ENCODE results near the gene TTC7B.

DNA sequence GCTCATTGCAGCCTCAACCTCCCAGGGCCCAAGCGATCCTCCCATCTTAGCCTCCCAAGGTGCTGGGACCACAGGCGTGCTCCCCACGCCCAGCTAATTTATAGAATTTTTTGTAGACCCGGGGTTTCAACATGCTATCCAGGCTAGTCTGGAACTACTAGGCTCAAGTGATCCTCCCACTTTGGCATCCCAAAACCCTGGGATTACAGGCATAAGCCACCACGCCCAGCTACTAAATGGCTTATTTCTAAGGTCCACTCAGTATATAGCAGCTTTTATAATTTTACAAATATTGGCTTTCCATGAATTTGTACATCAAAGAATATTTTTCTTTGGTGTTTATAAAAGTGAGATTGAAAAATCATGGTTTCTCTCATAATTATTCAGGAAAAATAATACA, 167.8 kb downstream of the TTC7B start:
- TF ChIP-seq, protein P1, sequence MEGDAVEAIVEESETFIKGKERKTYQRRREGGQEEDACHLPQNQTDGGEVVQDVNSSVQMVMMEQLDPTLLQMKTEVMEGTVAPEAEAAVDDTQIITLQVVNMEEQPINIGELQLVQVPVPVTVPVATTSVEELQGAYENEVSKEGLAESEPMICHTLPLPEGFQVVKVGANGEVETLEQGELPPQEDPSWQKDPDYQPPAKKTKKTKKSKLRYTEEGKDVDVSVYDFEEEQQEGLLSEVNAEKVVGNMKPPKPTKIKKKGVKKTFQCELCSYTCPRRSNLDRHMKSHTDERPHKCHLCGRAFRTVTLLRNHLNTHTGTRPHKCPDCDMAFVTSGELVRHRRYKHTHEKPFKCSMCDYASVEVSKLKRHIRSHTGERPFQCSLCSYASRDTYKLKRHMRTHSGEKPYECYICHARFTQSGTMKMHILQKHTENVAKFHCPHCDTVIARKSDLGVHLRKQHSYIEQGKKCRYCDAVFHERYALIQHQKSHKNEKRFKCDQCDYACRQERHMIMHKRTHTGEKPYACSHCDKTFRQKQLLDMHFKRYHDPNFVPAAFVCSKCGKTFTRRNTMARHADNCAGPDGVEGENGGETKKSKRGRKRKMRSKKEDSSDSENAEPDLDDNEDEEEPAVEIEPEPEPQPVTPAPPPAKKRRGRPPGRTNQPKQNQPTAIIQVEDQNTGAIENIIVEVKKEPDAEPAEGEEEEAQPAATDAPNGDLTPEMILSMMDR (conservative IDR thresholded peaks at IDR 0.05) = no peak
- TF ChIP-seq ZFX (IDR thresholded peaks at IDR 0.05) = no peak

Measured in C4-2B (cell line).